ENCODE data around the gene OR11H1.
"Not testable (repeated sequence)": the region's sequence is repeated elsewhere in the genome, so short reads cannot be mapped to it uniquely, and the experiment has no call there.

The OR11H1 gene

GRCh38 chr22:15563461-15563860 lies 35.5 kb downstream of the OR11H1 start:
- not testable (repeated sequence) for H3K79me1 ChIP-seq (ENCODE audit: low read length); H2AFZ ChIP-seq (ENCODE audit: insufficient read depth, low read length, poor library complexity); H3K27me3 ChIP-seq (ENCODE audit: insufficient read depth, low read length); H3K4ac ChIP-seq (ENCODE audit: low read depth, low read length); H2BK5ac ChIP-seq (ENCODE audit: low read depth, low read length, poor library complexity); H3K18ac ChIP-seq (ENCODE audit: low read length); H3K4me3 ChIP-seq (ENCODE audit: low read depth, low read length); H4K91ac ChIP-seq (ENCODE audit: low read depth, low read length); H2AK5ac ChIP-seq (ENCODE audit: low read length); H3K27ac ChIP-seq (ENCODE audit: low read depth, low read length); H3K79me2 ChIP-seq (ENCODE audit: control insufficient read depth, insufficient read depth, low read length, poor library complexity); H3K9me3 ChIP-seq (ENCODE audit: insufficient read depth, low read depth, low read length); H2BK12ac ChIP-seq (ENCODE audit: low read length); H4K8ac ChIP-seq (ENCODE audit: low read depth, low read length); H2BK120ac ChIP-seq (ENCODE audit: insufficient read depth, low read length, poor library complexity); H3K4me2 ChIP-seq (ENCODE audit: low read length); H3K14ac ChIP-seq (ENCODE audit: low read length); H3K9ac ChIP-seq (ENCODE audit: low read length); H3K23ac ChIP-seq (ENCODE audit: low read length); H4K12ac ChIP-seq (ENCODE audit: low read depth, low read length); H3K4me1 ChIP-seq (ENCODE audit: control insufficient read depth in 1 of 2, insufficient read depth in 2 of 2, low read length in 2 of 2); DNase-seq; H3K36me3 ChIP-seq (ENCODE audit: control insufficient read depth in 1 of 2, insufficient read depth in 2 of 2, low read length in 2 of 2)
- no CpG with 5 or more reads among the region's 10 CpGs for WGBS (ENCODE audit: extremely low coverage, insufficient coverage, insufficient read length)

GRCh38 chr22:15565063-15565462 lies 37.1 kb downstream of the OR11H1 start:
- H3K18ac ChIP-seq (ENCODE audit: low read length); H3K79me1 ChIP-seq (ENCODE audit: low read length); H4K8ac ChIP-seq (ENCODE audit: low read depth, low read length); H3K14ac ChIP-seq (ENCODE audit: low read length); H3K9ac ChIP-seq (ENCODE audit: low read length); H2BK5ac ChIP-seq (ENCODE audit: low read depth, low read length, poor library complexity); H2AK5ac ChIP-seq (ENCODE audit: low read length); H3K4me3 ChIP-seq (ENCODE audit: low read depth, low read length); H4K12ac ChIP-seq (ENCODE audit: low read depth, low read length); H3K4me2 ChIP-seq (ENCODE audit: low read length); H2AFZ ChIP-seq (ENCODE audit: insufficient read depth, low read length, poor library complexity); H3K4ac ChIP-seq (ENCODE audit: low read depth, low read length); H2BK120ac ChIP-seq (ENCODE audit: insufficient read depth, low read length, poor library complexity); H3K79me2 ChIP-seq (ENCODE audit: control insufficient read depth, insufficient read depth, low read length, poor library complexity); H3K23ac ChIP-seq (ENCODE audit: low read length); H3K36me3 ChIP-seq (ENCODE audit: control insufficient read depth in 1 of 2, insufficient read depth in 2 of 2, low read length in 2 of 2); H3K27ac ChIP-seq (ENCODE audit: low read depth, low read length); H3K27me3 ChIP-seq (ENCODE audit: insufficient read depth, low read length); H3K9me3 ChIP-seq (ENCODE audit: insufficient read depth, low read depth, low read length); H3K4me1 ChIP-seq (ENCODE audit: control insufficient read depth in 1 of 2, insufficient read depth in 2 of 2, low read length in 2 of 2); H4K91ac ChIP-seq (ENCODE audit: low read depth, low read length); H2BK12ac ChIP-seq (ENCODE audit: low read length); DNase-seq: not testable (repeated sequence)
